K562 (cell line): Measurements from ENCODE around the gene HSPA1B. TPM values are rescaled to one million over a fixed set of nuclear protein-coding genes. Genes with fewer than 3 reads are reported as not detected.

Source experiments
- BHLHE40 ChIP-seq: IDR thresholded peaks from 2 replicates; pipeline ENCODE4 v1.6.1; 2011; ENCODE audit warnings: low read length, improper control_type of control experiment
- BRF2 ChIP-seq: IDR thresholded peaks from 3 replicates; pipeline ENCODE4 v1.6.1; 2011; ENCODE audit warnings: borderline replicate concordance, mild to moderate bottlenecking; ENCODE audit not compliant: insufficient read length, insufficient read depth
- CEBPG ChIP-seq, 3 experiments: fragments of 200-800 bp in 1 of 3; sonication (Bioruptor generic) in 1 of 3; sonication (generic) in 1 of 3; formaldehyde crosslinking in 1 of 3; IDR thresholded peaks in 2 of 3; conservative IDR thresholded peaks in 1 of 3; 2 replicates each; pipeline versions ENCODE4 v1.6.1 to v1.8.0; 2016 to 2022; ENCODE audit warnings: missing compliant biosample characterization in 2 of 3, missing genetic modification characterization in 2 of 3, mild to moderate bottlenecking in 1 of 3, missing genetic modification reagents in 1 of 3
- EP400 ChIP-seq: fragments of 450-650 bp; IDR thresholded peaks from 2 replicates; pipeline ENCODE4 v1.6.1; 2017; ENCODE audit warnings: antibody characterized with exemption, mild to moderate bottlenecking, moderate library complexity
- KLF1 ChIP-seq: fragments of 450-650 bp; IDR thresholded peaks from 2 replicates; pipeline ENCODE4 v1.6.1; 2016; ENCODE audit warnings: missing genetic modification characterization, missing compliant biosample characterization
- MEIS2 ChIP-seq: fragments of 450-650 bp; IDR thresholded peaks from 2 replicates; pipeline ENCODE4 v1.6.1; 2014; ENCODE audit warnings: mild to moderate bottlenecking; ENCODE audit not compliant: partially characterized antibody
- PBX2 ChIP-seq, 2 experiments: IDR thresholded peaks in 1 of 2; conservative IDR thresholded peaks in 1 of 2; 2 replicates each; pipeline ENCODE4 v1.6.1; 2016; ENCODE audit warnings: low read depth in 2 of 2, mild to moderate bottlenecking in 1 of 2, missing compliant biosample characterization in 1 of 2, missing genetic modification characterization in 1 of 2, moderate library complexity in 1 of 2
- POLR2G ChIP-seq: fragments of 200-400 bp; formaldehyde crosslinking; IDR thresholded peaks from 2 replicates; pipeline ENCODE4 v1.6.1; 2017; ENCODE audit warnings: low read depth, mild to moderate bottlenecking, antibody characterized with exemption, low read length, moderate library complexity
- SRSF1 ChIP-seq: fragments of 200-400 bp; formaldehyde crosslinking; IDR thresholded peaks from 2 replicates; pipeline ENCODE4 v1.6.1; 2017; ENCODE audit warnings: mild to moderate bottlenecking, low read depth, low read length, moderate library complexity
- STAT5A ChIP-seq: IDR thresholded peaks from 2 replicates; pipeline ENCODE4 v1.6.1; 2012; ENCODE audit warnings: low read length, inconsistent platforms, borderline replicate concordance
- TAF9B ChIP-seq: fragments of 450-650 bp; IDR thresholded peaks from 2 replicates; pipeline ENCODE4 v1.6.1; 2018; ENCODE audit warnings: mild to moderate bottlenecking; ENCODE audit not compliant: partially characterized antibody
- ZNF318 ChIP-seq, 2 experiments: fragments of 450-650 bp; IDR thresholded peaks; 2 replicates each; pipeline ENCODE4 v1.6.1; 2016; ENCODE audit warnings: mild to moderate bottlenecking in 2 of 2, borderline replicate concordance in 1 of 2, low read depth in 1 of 2, moderate library complexity in 1 of 2
- ZNF511 ChIP-seq: sonication (generic); formaldehyde crosslinking; IDR thresholded peaks from 2 replicates; pipeline ENCODE4 v1.8.0; 2022; ENCODE audit warnings: mild to moderate bottlenecking, missing genetic modification reagents
- polyA plus RNA-seq, 8 experiments: library from polyadenylated mRNA; depleted of rRNA in 4 of 8; stranded (reverse) in 5 of 8; unstranded in 3 of 8; fragments of >200 nt; fragmentation: Nextera tagmentation in 2 of 8; fragmentation: Illumina TruSeq in 1 of 8; extraction: Ambion mirVana in 2 of 8; extraction: Trizol in 1 of 8; gene quantifications; 2 replicates each; pipeline versions ENCODE4 v1.2.1 to v1.2.3, GENCODE V29; 2011 to 2014; ENCODE audit warnings: inconsistent platforms in 1 of 8, missing spikeins in 1 of 8
- total RNA-seq, 7 experiments: library from RNA; depleted of rRNA in 6 of 7; stranded (reverse); fragments of >200 nt in 6 of 7; fragmentation: Illumina TruSeq in 2 of 7; extraction: Trizol in 2 of 7; gene quantifications; 2 replicates each; pipeline versions ENCODE4 v1.2.1 to v1.2.3, GENCODE V29; 2011 to 2021; ENCODE audit warnings: low replicate concordance in 1 of 7

HSPA1B gene
- total and polyA plus RNA-seq, 9 of the 15 experiments (the other 6 are each of a cell fraction or from before 2014, with no cell fraction given) = 0.27 to 227 (median 51.2) TPM

- no peak for TF ChIP-seq BRF2
- TF ChIP-seq ZNF318 (IDR thresholded peaks at IDR 0.05; ENCODE audit: borderline replicate concordance in 1 of 2, low read depth in 1 of 2) = no peak
- no peak for TF ChIP-seq TAF9B
- no peak for TF ChIP-seq CEBPG (CRISPR knock-in tag; IDR thresholded peaks at IDR 0.05)
- no peak for TF ChIP-seq CEBPG (tag; conservative IDR thresholded peaks at IDR 0.05 in 1 of 2, IDR thresholded peaks at IDR 0.05 in 1 of 2)
- TF ChIP-seq BHLHE40 = no peak
- TF ChIP-seq MEIS2 = no peak
- TF ChIP-seq STAT5A = no peak
- TF ChIP-seq SRSF1 = no peak
- TF ChIP-seq KLF1 = no peak
- TF ChIP-seq POLR2G = no peak
- no peak for TF ChIP-seq EP400
- no peak for TF ChIP-seq PBX2 (CRISPR knock-in tag; IDR thresholded peaks at IDR 0.05; ENCODE audit: low read depth)
- TF ChIP-seq PBX2 (tag; conservative IDR thresholded peaks at IDR 0.05; ENCODE audit: low read depth) = no peak
- TF ChIP-seq ZNF511 (CRISPR knock-in tag) = no peak
Observed at GRCh38 chr6:31829633-31830283, 2.2 kb downstream of the HSPA1B start (continued).
